ENCODE measurements around the gene ETS1.

ETS1 gene

GRCh38 chr11:128593281-128593680, 5.9 kb upstream of the ETS1 start:
- no peak for TF ChIP-seq CTCF (IDR thresholded peaks at IDR 0.05; ENCODE audit: insufficient read depth, missing control alignments)
- no peak for FAIRE-seq
- DNase-seq (ENCODE audit: insufficient read length, low spot score) = no peak

- no peak for TF ChIP-seq CTCF (IDR thresholded peaks at IDR 0.05; ENCODE audit: insufficient read depth, missing control alignments)
- DNase-seq (ENCODE audit: insufficient read length, low spot score) = no peak
- no peak for FAIRE-seq
Observed at GRCh38 chr11:128592454-128592853, 5.1 kb upstream of the ETS1 start.

- TF ChIP-seq CTCF (IDR thresholded peaks at IDR 0.05; ENCODE audit: insufficient read depth, missing control alignments) = no peak
- DNase-seq (ENCODE audit: insufficient read length, low spot score) = no peak
Observed at GRCh38 chr11:128590587-128590986, 3.2 kb upstream of the ETS1 start.

GRCh38 chr11:128589998-128590397, 2.6 kb upstream of the ETS1 start:
- DNase-seq (ENCODE audit: insufficient read length, low spot score) = no peak
- no peak for FAIRE-seq
- no peak for TF ChIP-seq CTCF (IDR thresholded peaks at IDR 0.05; ENCODE audit: insufficient read depth, missing control alignments)

More at GRCh38 chr11:128590587-128590986, 3.2 kb upstream of the ETS1 start:
- no peak for FAIRE-seq

GRCh38 chr11:128588093-128588492, 735 bp upstream of the ETS1 start:
- DNase-seq (ENCODE audit: insufficient read length, low spot score) = no peak
- FAIRE-seq = no peak
- no peak for TF ChIP-seq CTCF (IDR thresholded peaks at IDR 0.05; ENCODE audit: insufficient read depth, missing control alignments)

- FAIRE-seq (no peak), DNase-seq (ENCODE audit: insufficient read length, low spot score) (no peak)
- no peak for TF ChIP-seq CTCF (IDR thresholded peaks at IDR 0.05; ENCODE audit: insufficient read depth, missing control alignments)
Observed at GRCh38 chr11:128586689-128587088, 669 bp downstream of the ETS1 start.

GRCh38 chr11:128585498-128586238, 1.7 kb downstream of the ETS1 start:
- FAIRE-seq (no peak), DNase-seq (ENCODE audit: insufficient read length, low spot score) (no peak)
- no peak for TF ChIP-seq CTCF (IDR thresholded peaks at IDR 0.05; ENCODE audit: insufficient read depth, missing control alignments)
